SK-N-SH treated with all-trans-retinoic acid at 6 μM for 48 hours (cell line): ENCODE measurements around the gene SHC4.

ENCODE experiments used
- ATAC-seq: fragments of 200-7000 bp; cut with Tn5 transposase; 3 replicates; pipeline ENCODE4 v1.9.1; 2020; ENCODE audit warnings: mild to moderate bottlenecking, moderate library complexity
- ARNTL ChIP-seq: fragments of 450-650 bp; formaldehyde crosslinking; IDR thresholded peaks from 2 replicates; pipeline ENCODE4 v1.5.0; 2020; ENCODE audit warnings: low read depth, mild to moderate bottlenecking, moderate library complexity, borderline replicate concordance
- BACH2 ChIP-seq: fragments of 250-450 bp; sonication (Bioruptor Pico); IDR thresholded peaks from 2 replicates; pipeline ENCODE4 v1.9.0; 2021; ENCODE audit warnings: mild to moderate bottlenecking, borderline replicate concordance
- CSDC2 ChIP-seq: fragments of 250-450 bp; sonication (Bioruptor Pico); IDR thresholded peaks from 2 replicates; pipeline ENCODE4 v1.5.0; 2020; ENCODE audit warnings: mild to moderate bottlenecking, moderate library complexity
- ESRRG ChIP-seq: fragments of 250-450 bp; sonication (Bioruptor Pico); IDR thresholded peaks from 2 replicates; pipeline ENCODE4 v1.6.1; 2021; ENCODE audit warnings: mild to moderate bottlenecking
- GLIS3 ChIP-seq: fragments of 250-450 bp; sonication (Bioruptor Pico); IDR thresholded peaks from 2 replicates; pipeline ENCODE4 v1.5.0; 2020; ENCODE audit warnings: mild to moderate bottlenecking, moderate library complexity
- ISL1 ChIP-seq: fragments of 250-450 bp; sonication (Bioruptor Pico); IDR thresholded peaks from 2 replicates; pipeline ENCODE4 v2.1.2; 2022; ENCODE audit warnings: mild to moderate bottlenecking, moderate library complexity
- OSR1 ChIP-seq: fragments of 250-450 bp; sonication (Bioruptor Pico); IDR thresholded peaks from 2 replicates; pipeline ENCODE4 v1.8.0; 2022; ENCODE audit warnings: moderate library complexity, mild to moderate bottlenecking, inconsistent platforms
- POU6F1 ChIP-seq: fragments of 250-450 bp; sonication (Bioruptor Pico); IDR thresholded peaks from 2 replicates; pipeline ENCODE4 v1.8.0; 2021; ENCODE audit warnings: low read depth, mild to moderate bottlenecking, moderate library complexity, borderline replicate concordance
- PPARA ChIP-seq: fragments of 250-450 bp; sonication (Bioruptor Pico); IDR thresholded peaks from 2 replicates; pipeline ENCODE4 v1.5.0; 2020; ENCODE audit warnings: mild to moderate bottlenecking, borderline replicate concordance
- RARB ChIP-seq: fragments of 250-450 bp; sonication (Bioruptor Pico); IDR thresholded peaks from 2 replicates; pipeline ENCODE4 v1.8.0; 2021; ENCODE audit warnings: mild to moderate bottlenecking, moderate library complexity
- SNAI2 ChIP-seq: fragments of 250-450 bp; sonication (Bioruptor Pico); IDR thresholded peaks from 2 replicates; pipeline ENCODE4 v1.5.0; 2020; ENCODE audit warnings: mild to moderate bottlenecking, moderate library complexity
- TSHZ2 ChIP-seq: fragments of 250-450 bp; sonication (Bioruptor Pico); IDR thresholded peaks from 2 replicates; pipeline ENCODE4 v1.5.0; 2020; ENCODE audit warnings: mild to moderate bottlenecking, moderate library complexity
- ZC3H10 ChIP-seq: fragments of 250-450 bp; sonication (Bioruptor Pico); IDR thresholded peaks from 2 replicates; pipeline ENCODE4 v1.5.1; 2021; ENCODE audit warnings: mild to moderate bottlenecking, moderate library complexity
- ZFP3 ChIP-seq: fragments of 250-450 bp; sonication (Bioruptor Pico); IDR thresholded peaks from 2 replicates; pipeline ENCODE4 v1.5.0; 2020; ENCODE audit warnings: mild to moderate bottlenecking, moderate library complexity
- ZFP30 ChIP-seq: fragments of 450-650 bp; formaldehyde crosslinking; IDR thresholded peaks from 2 replicates; pipeline ENCODE4 v1.5.0; 2022; ENCODE audit warnings: mild to moderate bottlenecking, moderate library complexity
- ZNF70 ChIP-seq: fragments of 450-650 bp; formaldehyde crosslinking; IDR thresholded peaks from 2 replicates; pipeline ENCODE4 v1.5.0; 2020; ENCODE audit warnings: mild to moderate bottlenecking, moderate library complexity
- ZNF8 ChIP-seq: fragments of 450-650 bp; formaldehyde crosslinking; IDR thresholded peaks from 2 replicates; pipeline ENCODE4 v1.5.0; 2020; ENCODE audit warnings: mild to moderate bottlenecking, moderate library complexity

SHC4 gene

GRCh38 chr15:48810414-48811324 is 153.1 kb downstream of the SHC4 start, which contains the start of gene CEP152:
CEP152 (minus strand) TSS chr15:48811069; CDS start chr15:48805649, 5,420 bp downstream.
- TF ChIP-seq ZNF70 (CRISPR knock-in tag): no peak
- no peak for TF ChIP-seq POU6F1 (CRISPR knock-in tag)
- no peak for TF ChIP-seq ISL1
- no peak for TF ChIP-seq ESRRG
- no peak for TF ChIP-seq RARB (CRISPR knock-in tag)
- no peak for TF ChIP-seq ZFP30 (CRISPR knock-in tag)
- no peak for TF ChIP-seq SNAI2 (CRISPR knock-in tag)
- no peak for TF ChIP-seq ZC3H10 (CRISPR knock-in tag)
- TF ChIP-seq GLIS3 (CRISPR knock-in tag): no peak
- TF ChIP-seq ZFP3 (CRISPR knock-in tag): no peak
- no peak for TF ChIP-seq ZNF8 (CRISPR knock-in tag)
- TF ChIP-seq OSR1: no peak
- no peak for TF ChIP-seq TSHZ2 (CRISPR knock-in tag)
- TF ChIP-seq, all 23 proteins: peak for 0
- peak; percentile 99 for ATAC-seq

GRCh38 chr15:48806151-48806550 is 157.6 kb downstream of the SHC4 start:
- TF ChIP-seq PPARA (CRISPR knock-in tag) (no peak), GLIS3 (CRISPR knock-in tag) (no peak), ZNF70 (CRISPR knock-in tag) (no peak), SNAI2 (CRISPR knock-in tag) (no peak), ZFP30 (CRISPR knock-in tag) (no peak), TSHZ2 (CRISPR knock-in tag) (no peak), ARNTL (CRISPR knock-in tag) (no peak), CSDC2 (no peak), BACH2 (no peak)
- no peak for ATAC-seq

- peak; percentile 41 for TF ChIP-seq ISL1
- TF ChIP-seq TSHZ2 (CRISPR knock-in tag): no peak
- no peak for ATAC-seq
These were observed 158.1 kb downstream of the SHC4 start for GRCh38 chr15:48805591-48805990.

GRCh38 chr15:48803877-48804276 is 159.8 kb downstream of the SHC4 start:
- ATAC-seq: no peak
- TF ChIP-seq ZNF70 (CRISPR knock-in tag) (no peak), GLIS3 (CRISPR knock-in tag) (no peak)
